ENCODE measurements around the gene LSM14A. TPM values are rescaled to one million over a fixed set of nuclear protein-coding genes. Genes with fewer than 3 reads are reported as not detected.

LSM14A gene
- total and polyA plus RNA-seq, 2 donors (not counting 1 experiment from before 2014, with no cell fraction given) = 82.2 to 97.8 TPM

DNA sequence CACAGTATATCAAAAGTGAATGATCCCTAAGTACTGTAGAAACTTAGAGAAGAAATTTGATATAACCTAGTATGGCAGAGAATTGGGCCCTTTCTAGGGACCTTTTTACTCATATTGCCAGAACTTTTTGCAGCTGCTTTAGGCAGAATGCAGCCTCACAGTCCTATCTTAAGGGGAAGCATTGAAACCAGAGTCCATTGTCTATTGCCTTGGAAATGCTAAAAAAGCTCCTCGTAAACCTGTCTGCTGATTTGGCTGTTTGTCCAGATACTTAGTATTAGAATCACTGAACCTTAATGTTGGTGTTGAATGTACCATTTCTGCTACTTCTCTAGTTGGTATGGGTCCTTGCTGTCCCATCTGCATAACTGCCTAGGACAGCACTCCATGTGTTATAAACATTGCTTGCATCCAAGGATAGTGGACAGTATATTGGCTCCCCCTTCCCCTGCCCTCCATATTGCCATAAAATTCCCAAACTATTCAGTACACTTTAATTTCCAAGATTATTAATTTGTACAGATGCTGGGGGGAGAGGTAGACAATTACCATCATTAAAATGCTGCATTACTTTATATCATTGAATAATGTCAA is 36.1 kb downstream of the LSM14A start:
- TF ChIP-seq, protein P1, sequence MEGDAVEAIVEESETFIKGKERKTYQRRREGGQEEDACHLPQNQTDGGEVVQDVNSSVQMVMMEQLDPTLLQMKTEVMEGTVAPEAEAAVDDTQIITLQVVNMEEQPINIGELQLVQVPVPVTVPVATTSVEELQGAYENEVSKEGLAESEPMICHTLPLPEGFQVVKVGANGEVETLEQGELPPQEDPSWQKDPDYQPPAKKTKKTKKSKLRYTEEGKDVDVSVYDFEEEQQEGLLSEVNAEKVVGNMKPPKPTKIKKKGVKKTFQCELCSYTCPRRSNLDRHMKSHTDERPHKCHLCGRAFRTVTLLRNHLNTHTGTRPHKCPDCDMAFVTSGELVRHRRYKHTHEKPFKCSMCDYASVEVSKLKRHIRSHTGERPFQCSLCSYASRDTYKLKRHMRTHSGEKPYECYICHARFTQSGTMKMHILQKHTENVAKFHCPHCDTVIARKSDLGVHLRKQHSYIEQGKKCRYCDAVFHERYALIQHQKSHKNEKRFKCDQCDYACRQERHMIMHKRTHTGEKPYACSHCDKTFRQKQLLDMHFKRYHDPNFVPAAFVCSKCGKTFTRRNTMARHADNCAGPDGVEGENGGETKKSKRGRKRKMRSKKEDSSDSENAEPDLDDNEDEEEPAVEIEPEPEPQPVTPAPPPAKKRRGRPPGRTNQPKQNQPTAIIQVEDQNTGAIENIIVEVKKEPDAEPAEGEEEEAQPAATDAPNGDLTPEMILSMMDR (conservative IDR thresholded peaks at IDR 0.05 in 1 of 2, IDR thresholded peaks at IDR 0.05 in 1 of 2; ENCODE audit: low read depth in 1 of 2, low read length in 2 of 2) = no peak
- TF ChIP-seq EZH2 (IDR thresholded peaks at IDR 0.05; ENCODE audit: low read length, missing control alignments) = no peak

DNA sequence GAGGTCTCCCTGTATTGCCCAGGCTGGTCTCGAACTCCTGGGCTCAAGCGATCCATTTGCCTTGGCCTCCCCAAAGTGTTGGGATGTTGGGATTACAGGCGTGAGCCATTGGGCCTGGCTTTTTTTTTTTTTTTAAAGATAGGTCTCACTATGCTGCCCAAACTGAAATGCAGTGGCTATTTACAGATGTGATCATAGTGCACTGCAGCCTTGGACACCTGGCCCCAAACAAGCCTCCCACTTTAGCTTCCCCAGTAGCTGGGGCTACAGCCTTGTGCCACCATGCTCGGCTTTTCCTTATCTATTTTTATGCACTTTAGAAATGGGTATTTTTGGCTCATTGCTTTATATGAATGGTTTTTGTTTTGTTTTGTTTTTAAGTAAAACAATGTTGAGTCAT is 37.4 kb downstream of the LSM14A start:
- no peak overlapping the region for H3K27ac ChIP-seq (ENCODE audit: insufficient read depth, low read length)
- H3K9ac ChIP-seq (ENCODE audit: insufficient read depth, low read length) = no peak overlapping the region
- DNase-seq (ENCODE audit: low read depth in 2 of 2) = no peak
- H4K20me1 ChIP-seq (ENCODE audit: control insufficient read depth, extremely low read depth, insufficient read depth, low read length) = no peaks in the 10 kb centered on the region
- no peaks in the 10 kb centered on the region for H3K36me3 ChIP-seq (ENCODE audit: control insufficient read depth, insufficient read depth, low read length)
- H2AFZ ChIP-seq (ENCODE audit: low read length) = no peak overlapping the region
- no peaks in the 10 kb centered on the region for H3K4me1 ChIP-seq (ENCODE audit: control insufficient read depth, extremely low read depth, insufficient read depth, low read length)
- no peaks in the 10 kb centered on the region for H3K9me3 ChIP-seq (ENCODE audit: control insufficient read depth, insufficient read depth, low read depth, low read length)
- H3K79me2 ChIP-seq (ENCODE audit: control insufficient read depth, insufficient read depth, low read length) = no peaks in the 10 kb centered on the region
- H3K4me2 ChIP-seq (ENCODE audit: extremely low read depth, insufficient read depth, low read length) = no peak overlapping the region
- H3K27me3 ChIP-seq (ENCODE audit: control insufficient read depth, insufficient read depth, low read length) = no peaks in the 10 kb centered on the region
- TF ChIP-seq EZH2 (IDR thresholded peaks at IDR 0.05; ENCODE audit: low read length, missing control alignments) = no peak
- TF ChIP-seq, protein P1 (conservative IDR thresholded peaks at IDR 0.05 in 1 of 2, IDR thresholded peaks at IDR 0.05 in 1 of 2; ENCODE audit: low read depth in 1 of 2, low read length in 2 of 2) = no peak
- no peak overlapping the region for H3K4me3 ChIP-seq (replicated peaks in 1 of 4; ENCODE audit: control extremely low read depth in 1 of 4, insufficient read depth in 1 of 4, low read depth in 3 of 4, low read length in 4 of 4)

More for the DNA sequence above, 36.1 kb downstream of the LSM14A start:
- H3K4me2 ChIP-seq (ENCODE audit: extremely low read depth, insufficient read depth, low read length) = no peak overlapping the region
- no peak for DNase-seq (ENCODE audit: low read depth in 2 of 2)
- H3K27ac ChIP-seq (ENCODE audit: insufficient read depth, low read length) = no peak overlapping the region
- H2AFZ ChIP-seq (ENCODE audit: low read length) = no peak overlapping the region
- no peaks in the 10 kb centered on the region for H3K79me2 ChIP-seq (ENCODE audit: control insufficient read depth, insufficient read depth, low read length)
- H4K20me1 ChIP-seq (ENCODE audit: control insufficient read depth, extremely low read depth, insufficient read depth, low read length) = no peaks in the 10 kb centered on the region
- H3K27me3 ChIP-seq (ENCODE audit: control insufficient read depth, insufficient read depth, low read length) = no peaks in the 10 kb centered on the region
- no peaks in the 10 kb centered on the region for H3K36me3 ChIP-seq (ENCODE audit: control insufficient read depth, insufficient read depth, low read length)
- H3K4me3 ChIP-seq (replicated peaks in 1 of 4; ENCODE audit: control extremely low read depth in 1 of 4, insufficient read depth in 1 of 4, low read depth in 3 of 4, low read length in 4 of 4) = no peak overlapping the region
- no peak overlapping the region for H3K9ac ChIP-seq (ENCODE audit: insufficient read depth, low read length)
- no peaks in the 10 kb centered on the region for H3K4me1 ChIP-seq (ENCODE audit: control insufficient read depth, extremely low read depth, insufficient read depth, low read length)
- no peaks in the 10 kb centered on the region for H3K9me3 ChIP-seq (ENCODE audit: control insufficient read depth, insufficient read depth, low read depth, low read length)

DNA sequence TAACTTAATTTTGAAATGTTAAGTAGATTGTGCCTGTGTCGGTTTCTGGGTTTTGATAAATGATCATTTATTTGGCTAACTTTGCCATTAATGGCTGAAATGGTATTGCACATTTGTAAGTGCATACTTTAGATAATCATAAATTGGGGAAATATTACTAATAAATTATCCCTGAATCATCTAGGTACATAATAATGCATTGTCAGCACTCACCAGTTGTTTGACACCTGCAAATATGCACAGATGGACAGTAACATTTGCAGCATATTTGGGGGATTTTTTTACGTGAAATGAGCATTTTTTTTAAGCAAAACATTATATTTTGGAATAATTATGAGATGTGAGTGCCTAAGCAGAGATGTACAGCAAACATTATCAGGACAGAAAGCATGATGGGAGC is 41.0 kb downstream of the LSM14A start:
- H4K20me1 ChIP-seq (ENCODE audit: control insufficient read depth, extremely low read depth, insufficient read depth, low read length) = no peaks in the 10 kb centered on the region
- no peaks in the 10 kb centered on the region for H3K79me2 ChIP-seq (ENCODE audit: control insufficient read depth, insufficient read depth, low read length)
- H3K4me3 ChIP-seq (replicated peaks in 1 of 4; ENCODE audit: control extremely low read depth in 1 of 4, insufficient read depth in 1 of 4, low read depth in 3 of 4, low read length in 4 of 4) = no peak overlapping the region
- no peak overlapping the region for H2AFZ ChIP-seq (ENCODE audit: low read length)
- no peak for DNase-seq (ENCODE audit: low read depth in 2 of 2)
- no peak overlapping the region for H3K9ac ChIP-seq (ENCODE audit: insufficient read depth, low read length)
- no peaks in the 10 kb centered on the region for H3K4me1 ChIP-seq (ENCODE audit: control insufficient read depth, extremely low read depth, insufficient read depth, low read length)
- H3K27ac ChIP-seq (ENCODE audit: insufficient read depth, low read length) = no peak overlapping the region
- no peak for TF ChIP-seq EZH2 (IDR thresholded peaks at IDR 0.05; ENCODE audit: low read length, missing control alignments)
- TF ChIP-seq, protein P1 (conservative IDR thresholded peaks at IDR 0.05 in 1 of 2, IDR thresholded peaks at IDR 0.05 in 1 of 2; ENCODE audit: low read depth in 1 of 2, low read length in 2 of 2) = no peak
- H3K4me2 ChIP-seq (ENCODE audit: extremely low read depth, insufficient read depth, low read length) = no peak overlapping the region
- H3K9me3 ChIP-seq (ENCODE audit: control insufficient read depth, insufficient read depth, low read depth, low read length) = no peaks in the 10 kb centered on the region
- no peaks in the 10 kb centered on the region for H3K27me3 ChIP-seq (ENCODE audit: control insufficient read depth, insufficient read depth, low read length)
- no peaks in the 10 kb centered on the region for H3K36me3 ChIP-seq (ENCODE audit: control insufficient read depth, insufficient read depth, low read length)
